ENCODE results near the gene UGP2.
"Not testable (repeated sequence)": the region's sequence is repeated elsewhere in the genome, so short reads cannot be mapped to it uniquely, and the experiment has no call there.

The UGP2 gene

GRCh38 chr2:63899639-63900038, 57.9 kb downstream of the UGP2 start:
- no peak for DNase-seq

- DNase-seq: no peak
These were observed 60.5 kb downstream of the UGP2 start for GRCh38 chr2:63902149-63902548.

GRCh38 chr2:63903003-63903402, 61.3 kb downstream of the UGP2 start:
- no peak for DNase-seq

- DNase-seq: no peak
These were observed 72.6 kb downstream of the UGP2 start for GRCh38 chr2:63914311-63914710.

- DNase-seq: no peak
These were observed 85.1 kb downstream of the UGP2 start for GRCh38 chr2:63926815-63927214.

- DNase-seq: not testable (repeated sequence)
These were observed 90.4 kb downstream of the UGP2 start for GRCh38 chr2:63932104-63932503.
